HUDEP-2 (cell line): ENCODE results near the gene ERICH2.
A peak's percentile ranks its signal among the peaks of the same experiment; 100 is the strongest.

Experiments used
- DNase-seq, 76 experiments: peaks; one replicate each; lab custom pipeline; 2025; ENCODE audit not compliant: unreplicated experiment in 76 of 76; lab: John Stamatoyannopoulos, UW

ERICH2 gene

DNA sequence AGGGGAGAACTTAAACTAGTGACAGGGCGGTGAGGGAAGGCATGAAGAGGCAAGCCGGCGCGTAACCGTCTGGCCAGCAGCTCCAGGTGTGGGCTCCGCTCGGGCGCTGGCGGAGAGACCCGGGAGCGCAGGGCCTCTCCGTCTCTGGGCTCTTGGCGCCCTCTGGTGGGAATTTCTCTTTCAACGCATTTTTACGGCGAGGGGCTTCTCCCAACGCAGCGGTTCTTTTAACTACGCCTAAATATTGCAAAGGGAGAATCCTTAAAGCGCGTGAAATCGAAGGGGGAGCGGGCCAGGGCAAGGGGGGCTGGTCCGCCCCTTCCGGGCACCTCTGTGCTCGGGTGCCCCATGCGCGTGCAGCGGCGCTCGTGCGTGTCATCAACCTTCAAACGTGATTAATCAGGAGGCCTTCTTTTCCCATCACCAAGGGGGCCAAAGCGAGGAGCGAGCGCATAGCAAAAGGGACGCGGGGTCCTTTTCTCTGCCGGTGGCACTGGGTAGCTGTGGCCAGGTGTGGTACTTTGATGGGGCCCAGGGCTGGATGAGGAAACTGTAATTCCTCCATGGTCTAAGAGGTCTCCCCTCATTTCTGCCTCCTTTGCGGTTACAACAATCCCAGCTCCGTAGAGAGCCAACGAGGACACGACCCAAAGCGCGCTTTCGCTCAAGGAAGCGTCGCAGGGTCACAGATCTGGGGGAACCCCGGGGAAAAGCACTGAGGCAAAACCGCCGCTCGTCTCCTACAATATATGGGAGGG is 45.7 kb downstream of the ERICH2 start:
- peak in 61 of 76 experiments; percentile 3 to 72 (median 50) for DNase-seq

DNA sequence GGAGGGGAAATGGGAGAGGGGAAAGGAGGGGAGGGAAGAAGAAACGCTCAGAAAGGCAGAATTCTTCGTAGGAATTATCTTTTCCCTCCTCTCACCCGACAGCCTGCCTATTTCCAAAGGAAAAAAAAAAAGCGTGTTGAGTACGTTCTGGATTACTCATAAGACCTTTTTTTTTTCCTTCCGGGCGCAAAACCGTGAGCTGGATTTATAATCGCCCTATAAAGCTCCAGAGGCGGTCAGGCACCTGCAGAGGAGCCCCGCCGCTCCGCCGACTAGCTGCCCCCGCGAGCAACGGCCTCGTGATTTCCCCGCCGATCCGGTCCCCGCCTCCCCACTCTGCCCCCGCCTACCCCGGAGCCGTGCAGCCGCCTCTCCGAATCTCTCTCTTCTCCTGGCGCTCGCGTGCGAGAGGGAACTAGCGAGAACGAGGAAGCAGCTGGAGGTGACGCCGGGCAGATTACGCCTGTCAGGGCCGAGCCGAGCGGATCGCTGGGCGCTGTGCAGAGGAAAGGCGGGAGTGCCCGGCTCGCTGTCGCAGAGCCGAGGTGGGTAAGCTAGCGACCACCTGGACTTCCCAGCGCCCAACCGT is 46.4 kb downstream of the ERICH2 start, which contains the start of gene GAD1:
TSS of gene GAD1 (plus strand) at position 384 of the 589 bp plus-strand sequence. CDS start 1,705 bp downstream, outside the sequence.
- peak in 74 of 76 experiments; percentile 7 to 88 (median 76) for DNase-seq

DNA sequence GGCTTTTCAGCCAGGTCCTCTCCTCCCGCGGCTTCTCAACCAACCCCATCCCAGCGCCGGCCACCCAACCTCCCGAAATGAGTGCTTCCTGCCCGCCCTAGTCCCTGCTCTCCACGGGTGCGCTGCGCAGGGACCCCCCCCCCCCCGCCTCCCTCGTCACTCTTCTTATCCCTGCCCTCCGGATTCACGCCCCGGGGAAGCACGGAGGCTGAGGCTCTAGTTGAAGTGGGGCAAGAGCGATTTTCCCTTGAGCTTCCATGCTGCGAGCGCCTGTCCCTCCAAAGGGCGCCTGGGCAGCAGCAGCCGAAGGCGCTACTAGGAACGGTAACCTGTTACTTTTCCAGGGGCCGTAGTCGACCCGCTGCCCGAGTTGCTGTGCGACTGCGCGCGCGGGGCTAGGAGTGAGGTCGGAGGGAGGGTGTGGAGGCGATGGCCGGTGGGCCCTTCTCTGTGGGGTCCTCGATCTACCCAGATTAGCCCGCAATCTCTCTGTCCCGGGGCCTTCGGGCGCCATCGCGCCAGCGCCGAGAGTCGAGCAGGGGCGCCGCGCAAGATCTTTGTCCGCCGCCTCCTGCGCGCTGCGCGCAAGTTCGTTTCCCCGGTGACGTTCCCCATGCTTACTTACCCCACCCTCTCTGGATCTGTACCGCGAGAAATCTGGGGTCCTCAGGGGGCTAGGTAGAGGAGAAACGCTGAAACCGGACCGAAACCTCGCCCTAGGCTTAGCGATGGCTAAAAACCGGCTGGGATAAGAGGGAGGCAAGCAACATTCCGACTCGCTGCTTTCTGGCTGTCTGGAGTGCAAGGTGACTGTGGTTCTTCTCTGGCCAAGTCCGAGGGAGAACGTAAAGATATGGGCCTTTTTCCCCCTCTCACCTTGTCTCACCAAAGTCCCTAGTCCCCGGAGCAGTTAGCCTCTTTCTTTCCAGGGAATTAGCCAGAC is 47.2 kb downstream of the ERICH2 start:
- DNase-seq: peak in 39 of 76 experiments; percentile 4 to 72 (median 44)

DNA sequence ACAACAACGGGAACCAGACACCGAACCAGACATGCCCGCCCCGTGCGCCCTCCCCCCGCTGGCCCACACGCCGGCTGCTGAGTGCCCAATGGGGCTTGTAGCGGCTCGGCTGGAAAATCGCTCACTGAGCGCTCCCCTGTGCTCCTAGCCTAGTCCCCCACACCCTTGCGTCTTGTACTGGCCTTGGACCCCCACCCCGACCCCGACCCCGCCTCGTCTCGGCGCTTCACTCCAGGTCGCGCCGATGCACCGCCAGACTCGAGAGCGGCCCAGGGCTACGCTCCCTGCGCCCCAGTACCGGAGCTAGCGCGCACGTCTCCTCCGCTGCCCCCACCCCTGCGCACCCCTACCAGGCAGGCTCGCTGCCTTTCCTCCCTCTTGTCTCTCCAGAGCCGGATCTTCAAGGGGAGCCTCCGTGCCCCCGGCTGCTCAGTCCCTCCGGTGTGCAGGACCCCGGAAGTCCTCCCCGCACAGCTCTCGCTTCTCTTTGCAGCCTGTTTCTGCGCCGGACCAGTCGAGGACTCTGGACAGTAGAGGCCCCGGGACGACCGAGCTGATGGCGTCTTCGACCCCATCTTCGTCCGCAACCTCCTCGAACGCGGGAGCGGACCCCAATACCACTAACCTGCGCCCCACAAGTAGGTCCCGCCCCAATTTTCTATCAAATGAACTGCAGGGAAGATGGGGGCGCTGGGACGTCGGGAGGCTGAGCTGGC is 48.0 kb downstream of the ERICH2 start:
- DNase-seq: peak in 28 of 76 experiments; percentile 10 to 72 (median 34)

DNA sequence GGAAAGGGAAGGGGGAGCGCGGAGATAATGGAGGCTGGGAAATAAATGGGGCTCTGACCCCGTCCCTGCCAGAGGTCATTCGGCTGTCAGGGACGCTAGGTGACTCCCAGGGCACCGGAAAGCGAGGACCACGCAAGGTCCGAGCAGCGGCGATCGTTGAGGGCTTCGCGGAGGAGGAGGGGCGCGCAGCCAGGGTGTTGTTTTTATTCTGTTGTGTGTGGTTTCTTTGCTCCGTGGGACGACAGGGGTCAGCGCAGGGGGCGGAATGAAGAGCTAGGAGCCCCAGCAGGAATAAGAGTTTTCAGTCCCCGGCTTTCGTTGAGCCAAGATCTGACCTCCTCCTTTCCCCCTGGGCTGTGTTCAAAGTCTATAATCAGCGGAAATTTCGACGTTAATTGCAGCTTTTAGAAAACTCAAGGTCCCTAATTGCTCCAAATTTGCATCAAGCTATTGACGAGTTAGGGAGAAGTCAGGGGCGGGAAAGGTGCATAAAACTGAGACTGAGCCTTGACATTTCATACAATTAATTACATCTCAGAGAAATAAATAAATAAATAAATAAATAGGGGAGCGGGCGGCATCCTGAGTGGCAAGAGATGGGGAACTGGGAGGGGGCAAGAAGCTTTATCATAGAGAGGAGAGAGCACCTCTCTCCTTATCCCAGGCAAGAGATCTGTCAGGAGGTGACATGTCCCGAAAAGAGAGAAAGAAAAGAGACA is 48.7 kb downstream of the ERICH2 start:
- peak in 4 of 76 experiments; percentile 10 to 56 (median 42) for DNase-seq

DNA sequence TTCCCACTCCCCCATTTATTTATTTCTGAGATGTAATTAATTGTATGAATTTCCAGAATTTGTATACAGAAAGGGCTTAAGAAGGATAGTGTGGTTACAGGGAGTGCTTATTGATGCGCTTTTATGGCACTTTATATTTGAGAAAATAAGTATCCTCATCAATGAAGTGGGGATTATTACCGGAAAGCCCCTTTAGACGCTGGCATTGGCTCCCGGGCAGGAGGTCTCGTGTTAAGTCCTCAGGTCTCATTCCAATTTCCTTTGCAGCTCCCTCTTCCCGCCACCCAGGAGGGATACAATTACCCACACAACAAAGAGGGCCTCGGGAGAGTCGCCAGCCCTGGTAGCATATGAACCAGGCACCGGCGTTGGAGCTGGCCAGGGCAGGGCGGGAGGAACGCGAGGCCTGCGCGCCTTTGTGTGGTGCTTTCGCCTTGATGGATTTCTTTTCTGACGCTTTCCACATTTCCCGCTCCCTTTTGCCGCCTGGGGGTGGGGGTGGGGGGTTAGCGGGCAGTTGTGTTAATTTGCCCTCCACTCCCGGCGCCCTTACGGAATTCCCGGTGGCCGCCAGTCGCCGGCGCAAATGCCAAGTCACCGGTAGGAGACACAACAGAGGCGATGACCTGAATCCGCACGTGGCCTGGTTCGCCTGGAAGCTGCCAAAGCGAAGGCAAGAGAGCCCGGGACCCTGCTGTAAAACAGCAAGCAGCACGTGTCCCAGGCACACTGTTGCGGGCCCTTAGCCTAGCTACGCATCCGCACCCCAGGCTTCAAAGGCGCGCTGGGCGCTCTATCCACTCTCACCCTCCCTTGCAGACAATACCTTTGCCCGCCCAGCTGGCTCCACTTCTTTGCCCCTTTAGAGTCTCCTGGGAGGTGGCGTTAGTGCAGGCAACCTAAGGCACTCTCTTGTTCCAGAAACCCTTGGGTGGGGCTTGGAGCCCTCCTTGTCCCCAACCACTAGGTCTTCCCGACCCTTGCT is 49.8 kb downstream of the ERICH2 start:
- peak in 33 of 76 experiments; percentile 10 to 59 (median 31) for DNase-seq

DNA sequence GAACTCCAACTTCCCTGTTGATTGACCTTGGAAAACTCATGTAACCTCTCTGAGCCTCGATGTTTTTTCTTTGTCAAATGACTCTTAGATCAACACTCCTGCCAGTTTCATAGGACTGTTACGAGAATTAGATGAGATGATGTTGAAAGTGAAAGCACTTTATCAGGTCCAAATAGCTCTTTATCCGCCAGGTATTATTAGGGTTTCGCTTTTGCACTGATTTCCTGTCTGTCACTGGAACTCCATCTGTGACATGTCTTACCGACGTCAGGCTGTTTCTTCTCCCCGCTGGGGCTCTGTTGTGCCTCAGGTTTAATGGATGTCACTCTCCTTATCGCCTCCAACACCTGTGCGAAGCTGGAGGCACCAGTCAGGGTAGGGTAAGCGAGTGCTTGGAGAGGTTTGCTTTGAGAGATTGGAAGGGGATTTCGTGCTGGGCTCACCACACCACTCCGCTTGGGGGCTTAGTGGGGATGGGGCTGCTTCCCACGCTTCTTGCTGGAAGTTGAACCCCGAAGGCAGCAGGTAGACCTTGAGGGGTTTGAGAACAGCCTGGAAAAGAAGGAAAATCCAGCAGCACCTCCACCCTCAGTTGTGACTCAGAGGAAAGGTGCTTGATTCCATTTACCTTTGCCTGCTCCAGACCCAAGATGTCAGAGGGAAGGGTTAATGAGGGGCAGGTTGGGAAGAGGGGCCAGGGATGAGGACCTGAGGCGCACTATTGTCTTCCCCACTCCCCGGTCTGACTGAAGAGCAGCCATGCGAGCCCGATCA is 50.8 kb downstream of the ERICH2 start:
- DNase-seq: peak in 69 of 76 experiments; percentile 13 to 79 (median 53)

DNA sequence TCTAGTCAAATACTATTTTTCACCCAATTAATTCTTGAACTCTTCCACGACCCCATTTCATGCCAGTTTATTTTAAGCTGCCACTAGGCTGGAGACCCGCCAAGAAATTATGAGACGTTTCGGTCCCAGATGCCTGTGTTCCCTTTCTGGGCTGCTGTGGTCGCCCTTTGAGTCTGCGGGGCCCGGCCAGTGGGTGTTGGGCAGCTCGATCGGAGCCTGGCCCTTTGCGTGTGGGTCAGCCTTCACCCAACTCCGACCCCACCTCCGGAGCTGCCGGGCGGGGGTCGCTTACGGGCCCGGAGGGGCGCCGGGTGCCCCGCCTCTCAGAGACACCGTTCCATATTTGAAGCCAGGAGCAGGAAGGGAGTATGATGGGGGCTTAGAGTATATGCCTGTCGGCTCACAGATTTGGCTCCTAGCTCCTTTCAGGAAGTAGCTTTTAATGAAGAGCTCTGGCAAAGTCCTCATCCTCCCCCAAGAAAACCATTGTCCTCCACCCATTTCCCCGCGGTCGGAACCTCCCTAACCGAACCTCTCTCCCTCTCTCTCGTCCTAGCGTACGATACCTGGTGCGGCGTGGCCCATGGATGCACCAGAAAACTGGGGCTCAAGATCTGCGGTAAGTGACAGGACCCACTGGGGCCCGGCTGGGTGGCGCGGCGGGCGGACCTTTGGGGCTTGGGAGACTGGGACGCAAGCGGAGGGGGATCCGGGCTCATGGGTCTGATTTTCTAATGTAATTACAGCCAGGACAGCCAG is 51.5 kb downstream of the ERICH2 start:
- peak in 44 of 76 experiments; percentile 2 to 82 (median 51) for DNase-seq

DNA sequence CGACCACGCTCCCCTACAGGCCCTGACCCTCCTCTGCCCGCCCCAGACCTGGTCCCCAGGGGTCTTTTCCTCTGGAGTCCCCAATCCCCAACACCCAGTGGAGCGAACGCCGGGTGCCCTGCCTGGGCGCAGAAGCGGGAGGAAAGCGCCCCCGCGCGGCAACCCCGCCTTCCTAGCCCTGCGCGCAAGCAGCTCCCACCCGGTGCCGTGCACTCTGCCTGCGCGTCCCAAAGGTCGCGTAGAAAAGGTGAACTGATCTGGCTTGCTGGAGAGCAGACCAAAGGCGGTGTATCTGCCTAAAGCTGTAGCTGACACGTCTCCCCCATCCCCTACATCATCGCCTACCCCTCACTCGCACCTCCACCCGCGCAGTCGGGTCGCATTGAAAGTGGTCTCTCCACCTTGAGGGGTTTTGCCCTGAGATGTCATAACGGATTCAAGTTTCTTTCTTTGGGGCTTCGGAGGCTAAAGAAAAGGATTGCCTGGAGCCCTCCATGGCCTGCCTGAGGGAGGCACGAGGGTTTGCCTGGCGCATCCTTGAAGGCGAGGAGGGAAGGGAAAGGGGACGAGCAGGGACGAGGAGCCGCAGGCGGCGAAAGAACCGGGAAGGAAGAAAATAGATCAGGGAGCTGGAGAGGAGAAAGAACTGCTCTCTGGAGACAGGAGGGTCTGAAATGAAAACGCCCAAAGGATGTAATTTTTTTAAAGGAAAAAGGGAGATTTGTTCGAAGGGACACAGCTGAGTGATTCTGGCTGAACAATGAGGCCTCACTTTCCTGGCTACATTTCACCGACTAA is 52.3 kb downstream of the ERICH2 start:
- peak in 62 of 76 experiments; percentile 6 to 82 (median 58) for DNase-seq

DNA sequence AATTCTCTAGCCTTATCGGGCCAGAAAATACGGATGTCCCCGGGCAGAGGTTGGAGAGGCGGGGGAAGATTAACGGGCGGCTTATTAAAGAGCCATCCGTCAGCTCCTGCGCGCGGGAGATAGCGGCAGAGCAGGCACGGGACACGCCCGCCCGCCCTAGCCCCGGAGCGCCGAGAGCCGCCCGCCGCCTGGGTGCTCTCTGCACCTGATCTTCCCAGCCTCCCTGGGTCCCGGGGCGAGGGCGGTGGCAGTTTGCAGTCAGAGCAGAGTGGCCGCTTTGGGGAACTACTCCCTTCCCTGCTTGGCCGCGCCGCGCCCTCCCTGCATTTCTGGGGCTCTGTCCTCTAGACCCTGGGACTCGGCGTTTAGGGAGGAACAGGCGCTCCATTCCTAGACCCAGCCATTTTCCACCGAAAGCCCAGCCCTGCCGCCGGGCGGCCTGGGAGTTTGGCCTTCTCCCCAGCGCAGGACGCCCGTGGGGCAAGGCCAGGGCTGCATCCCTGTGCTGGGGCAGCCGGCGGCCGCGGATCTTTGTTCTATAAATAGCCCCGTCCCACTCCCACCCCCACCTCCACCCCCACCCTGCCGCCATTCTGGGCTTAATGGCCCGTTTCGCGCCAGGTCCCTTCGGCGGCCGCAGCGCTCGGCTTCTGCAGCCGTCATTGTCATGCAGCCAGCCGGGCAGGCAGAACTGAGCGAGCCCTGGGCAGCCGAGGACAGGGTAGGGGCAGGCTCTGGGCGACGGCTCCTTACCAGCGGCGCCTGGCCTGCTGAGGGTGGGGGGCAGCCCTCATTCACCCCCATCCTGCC is 53.1 kb downstream of the ERICH2 start:
- peak in 75 of 76 experiments; percentile 43 to 98 (median 92) for DNase-seq

DNA sequence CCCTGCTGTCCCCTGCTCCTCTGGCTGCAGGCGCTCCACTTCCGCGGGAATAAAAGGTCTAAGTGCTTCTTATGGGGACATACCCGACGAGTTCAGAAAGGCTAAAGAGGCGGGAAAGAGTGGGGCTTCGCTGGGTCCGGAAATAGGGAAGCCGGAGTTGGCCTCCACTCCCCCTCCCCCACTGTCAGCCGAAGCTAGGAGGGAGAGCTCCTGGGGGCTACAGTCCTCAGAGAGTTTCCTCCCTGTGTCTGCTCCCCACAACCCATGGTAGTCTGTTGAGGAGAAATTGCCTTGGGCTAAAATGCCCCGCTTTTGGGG is 53.7 kb downstream of the ERICH2 start:
- peak in 3 of 76 experiments; percentile 42 to 45 (median 43) for DNase-seq

DNA sequence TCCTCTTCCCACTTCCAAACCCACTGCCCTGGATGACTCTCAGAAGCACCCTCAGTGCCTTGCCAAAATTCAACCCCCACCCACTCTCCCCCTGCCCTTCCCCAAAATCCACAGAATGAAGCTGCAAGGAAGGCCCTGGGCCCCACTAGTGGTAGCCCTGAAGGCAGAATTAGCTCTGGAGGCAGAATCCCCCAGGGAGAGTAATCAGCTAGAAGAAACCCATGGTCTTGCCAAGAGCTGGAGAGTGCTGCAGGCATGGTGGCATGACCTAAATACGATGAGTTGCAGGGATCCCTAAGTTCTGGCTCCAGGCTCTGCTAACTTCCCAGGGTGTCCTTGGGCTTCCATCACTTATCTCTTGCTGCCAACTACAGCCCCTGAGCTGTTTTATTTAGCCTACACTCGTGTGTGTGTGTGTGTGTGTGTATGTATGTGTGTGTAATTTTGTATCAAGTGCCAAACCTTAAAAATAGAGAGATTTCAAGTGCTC is 54.4 kb downstream of the ERICH2 start:
- no peak for DNase-seq

DNA sequence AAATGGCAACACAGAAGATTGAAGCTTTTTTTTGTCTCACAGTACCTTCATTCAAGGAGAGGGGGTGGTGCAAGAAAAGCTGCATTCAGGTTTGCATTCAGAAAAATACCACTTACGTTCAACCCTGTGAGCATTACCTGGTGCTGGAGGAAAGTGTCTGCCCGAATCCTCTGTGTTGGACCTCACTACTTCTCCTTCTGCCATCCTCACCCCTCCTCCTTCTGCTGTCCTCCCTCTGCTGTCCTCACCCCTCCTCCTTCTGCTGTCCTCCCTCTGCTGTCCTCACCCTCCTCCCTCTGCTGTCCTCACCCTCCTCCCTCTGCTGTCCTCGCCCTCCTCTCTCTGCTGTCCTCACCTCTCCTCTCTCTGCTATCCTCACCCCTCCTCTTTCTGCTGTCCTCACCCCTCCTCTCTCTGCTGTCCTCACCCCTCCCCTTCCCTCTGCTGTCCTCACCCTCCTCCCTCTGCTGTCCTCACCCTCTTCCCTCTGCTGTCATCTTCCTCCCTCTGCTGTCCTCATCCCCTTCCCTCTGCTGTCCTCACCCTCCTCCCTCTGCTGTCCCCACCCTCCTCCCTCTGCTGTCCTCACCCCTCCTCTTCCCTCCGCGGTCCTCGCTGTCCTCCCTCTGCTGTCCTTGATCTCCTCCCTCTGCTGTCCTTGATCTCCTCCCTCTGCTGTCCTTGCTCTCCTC is 57.8 kb downstream of the ERICH2 start:
- no peak for DNase-seq

DNA sequence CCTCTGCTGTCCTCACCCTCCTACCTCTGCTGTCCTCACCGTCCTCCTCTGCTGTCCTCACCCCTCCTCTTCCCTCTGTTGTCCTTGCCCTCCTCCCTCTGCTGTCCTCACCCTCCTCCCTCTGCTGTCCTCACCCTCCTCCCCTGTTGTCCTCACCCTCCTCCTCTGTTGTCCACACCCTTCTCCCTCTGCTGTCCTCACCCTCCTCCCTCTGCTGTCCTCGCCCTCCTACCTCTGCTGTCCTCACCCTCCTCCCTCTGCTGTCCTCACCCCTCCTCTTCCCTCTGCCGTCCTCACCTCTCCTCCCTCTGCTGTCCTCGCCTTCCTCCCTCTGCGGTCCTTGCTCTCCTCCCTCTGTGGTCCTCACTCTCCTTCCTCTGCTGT is 58.3 kb downstream of the ERICH2 start:
- no peak for DNase-seq

DNA sequence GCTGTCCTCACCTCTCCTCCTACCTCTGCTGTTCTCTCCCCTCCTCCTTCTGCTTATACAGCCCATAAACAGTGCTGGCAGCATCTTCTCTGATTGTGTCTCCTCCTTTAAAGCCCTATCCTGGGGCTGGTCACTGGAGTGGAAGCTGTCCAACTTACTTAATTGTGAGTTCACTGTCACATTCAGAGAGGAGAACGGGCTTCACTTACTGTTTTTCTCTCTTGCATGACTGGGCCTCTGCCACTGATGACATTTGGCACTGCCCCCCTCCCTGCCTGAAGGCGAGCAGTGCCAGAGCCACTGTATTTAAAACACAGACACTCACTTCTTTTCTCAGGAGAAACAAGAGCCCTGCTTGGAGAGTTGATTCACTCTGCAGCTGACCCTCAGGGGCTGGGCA is 58.9 kb downstream of the ERICH2 start:
- DNase-seq: peak in 1 of 76 experiments; percentile 8
